Measurements from ENCODE around the gene PDE4DIP.
"Not testable (repeated sequence)": the region's sequence is repeated elsewhere in the genome, so short reads cannot be mapped to it uniquely, and the experiment has no call there.

- TF ChIP-seq, protein P1, sequence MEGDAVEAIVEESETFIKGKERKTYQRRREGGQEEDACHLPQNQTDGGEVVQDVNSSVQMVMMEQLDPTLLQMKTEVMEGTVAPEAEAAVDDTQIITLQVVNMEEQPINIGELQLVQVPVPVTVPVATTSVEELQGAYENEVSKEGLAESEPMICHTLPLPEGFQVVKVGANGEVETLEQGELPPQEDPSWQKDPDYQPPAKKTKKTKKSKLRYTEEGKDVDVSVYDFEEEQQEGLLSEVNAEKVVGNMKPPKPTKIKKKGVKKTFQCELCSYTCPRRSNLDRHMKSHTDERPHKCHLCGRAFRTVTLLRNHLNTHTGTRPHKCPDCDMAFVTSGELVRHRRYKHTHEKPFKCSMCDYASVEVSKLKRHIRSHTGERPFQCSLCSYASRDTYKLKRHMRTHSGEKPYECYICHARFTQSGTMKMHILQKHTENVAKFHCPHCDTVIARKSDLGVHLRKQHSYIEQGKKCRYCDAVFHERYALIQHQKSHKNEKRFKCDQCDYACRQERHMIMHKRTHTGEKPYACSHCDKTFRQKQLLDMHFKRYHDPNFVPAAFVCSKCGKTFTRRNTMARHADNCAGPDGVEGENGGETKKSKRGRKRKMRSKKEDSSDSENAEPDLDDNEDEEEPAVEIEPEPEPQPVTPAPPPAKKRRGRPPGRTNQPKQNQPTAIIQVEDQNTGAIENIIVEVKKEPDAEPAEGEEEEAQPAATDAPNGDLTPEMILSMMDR (IDR thresholded peaks at IDR 0.05), result not testable (repeated sequence)
- TF ChIP-seq TCF7L2 (IDR thresholded peaks at IDR 0.05; ENCODE audit: low read depth, low read length), result not testable (repeated sequence)
Observed at GRCh38 chr1:148916695-148917348, 72.6 kb downstream of the PDE4DIP start.

Data from Panc1 (cell line).